ENCODE data around the gene TMEM132C.

GRCh38 chr12:128693771-128694170 is 426.8 kb downstream of the TMEM132C start:
- TF ChIP-seq POLR2A (IDR thresholded peaks at IDR 0.05) (no peak), CTCF (IDR thresholded peaks at IDR 0.05) (no peak)

Measured in heart left ventricle (tissue), 13 donors.